PC-9 (cell line): ENCODE data around the gene ISOC2. TPM values are rescaled to one million over a fixed set of nuclear protein-coding genes. Genes with fewer than 3 reads are reported as not detected.

Experiments
- BruUV-seq: library from RNA; stranded (reverse); fragments of 400-500 nt; replicated peaks from 2 replicates; lab custom pipeline; 2021; lab: Mats Ljungman, UMichigan
- CTCF ChIA-PET: fragments of 300-600 bp; sonication (Branson Sonifier 250); formaldehyde crosslinking; loops from one replicate; lab custom pipeline; 2022; ENCODE audit warnings: antibody characterized with exemption; lab: Charles Lee
- POLR2A ChIA-PET: fragments of 300-600 bp; sonication (Branson Sonifier 250); formaldehyde crosslinking; loops from one replicate; lab custom pipeline; 2022; ENCODE audit warnings: antibody characterized with exemption; ENCODE audit not compliant: unreplicated experiment; lab: Charles Lee
- DNase-seq, 2 experiments: peaks; one replicate each; pipeline versions ENCODE4 v3.0.0 to v3.0.0-alpha.2; 2015 to 2022; ENCODE audit warnings: mixed read lengths in 1 of 2
- H2AFZ ChIP-seq: fragments of 200-600 bp; sonication (generic); 2 replicates; pipeline ENCODE4 v1.8.1; 2017; ENCODE audit warnings: antibody characterized with exemption
- H3F3A ChIP-seq: fragments of 200-600 bp; sonication (generic); 2 replicates; pipeline ENCODE4 v1.8.1; 2017; ENCODE audit warnings: antibody characterized with exemption, mild to moderate bottlenecking, low read depth; ENCODE audit not compliant: insufficient read depth
- H3K27ac ChIP-seq: fragments of 200-600 bp; sonication (generic); 2 replicates; pipeline ENCODE4 v1.6.1; 2016; ENCODE audit warnings: mixed run types
- H3K27me3 ChIP-seq: fragments of 200-600 bp; sonication (generic); 2 replicates; pipeline ENCODE4 v1.6.1; 2016; ENCODE audit warnings: low read depth, mixed run types; ENCODE audit not compliant: insufficient read depth
- H3K36me3 ChIP-seq: fragments of 200-600 bp; sonication (generic); 2 replicates; pipeline ENCODE4 v1.6.1; 2016; ENCODE audit warnings: low read depth, mixed run types
- H3K4me1 ChIP-seq: fragments of 200-600 bp; sonication (generic); replicated peaks from 2 replicates; pipeline ENCODE4 v1.6.1; 2016; ENCODE audit warnings: mixed run types; ENCODE audit not compliant: insufficient read depth
- H3K4me2 ChIP-seq: fragments of 200-600 bp; sonication (generic); 2 replicates; pipeline ENCODE4 v1.6.1; 2017; ENCODE audit warnings: mixed run types
- H3K4me3 ChIP-seq: fragments of 200-600 bp; sonication (generic); 2 replicates; pipeline ENCODE4 v1.6.1; 2016; ENCODE audit warnings: mixed run types
- H3K79me2 ChIP-seq: fragments of 200-600 bp; sonication (generic); 2 replicates; pipeline ENCODE4 v1.6.1; 2017; ENCODE audit warnings: low read depth, mixed run types
- H3K9me2 ChIP-seq: fragments of 200-600 bp; sonication (generic); 2 replicates; pipeline ENCODE4 v1.8.1; 2017; ENCODE audit warnings: mild to moderate bottlenecking; ENCODE audit not compliant: insufficient read depth
- H3K9me3 ChIP-seq: fragments of 200-600 bp; sonication (generic); 2 replicates; pipeline ENCODE4 v1.8.1; 2016; ENCODE audit warnings: low read depth; ENCODE audit not compliant: insufficient read depth
- H4K20me1 ChIP-seq: fragments of 200-600 bp; sonication (generic); 2 replicates; pipeline ENCODE4 v1.8.1; 2017; ENCODE audit not compliant: insufficient read depth
- EZH2 ChIP-seq: fragments of 200-600 bp; sonication (generic); IDR thresholded peaks from 2 replicates; pipeline ENCODE4 v1.8.0; 2017; ENCODE audit warnings: antibody characterized with exemption, low read depth
- intact Hi-C: fragments of 100-400 bp; cut with micrococcal nuclease; formaldehyde crosslinking; loops from one replicate; pipeline ENCODE4 v1.10.0; 2022; ENCODE audit not compliant: unreplicated experiment
- total RNA-seq: library from RNA; stranded (reverse); gene quantifications from 2 replicates; pipeline ENCODE4 v1.2.3, GENCODE V29; 2021
- TF ChIP-seq, protein P1 (sequence below): fragments of 200-600 bp; sonication (generic); conservative IDR thresholded peaks from 2 replicates; pipeline ENCODE4 v1.6.1; 2017; ENCODE audit warnings: mixed run types, antibody characterized with exemption, mild to moderate bottlenecking, moderate library complexity

ISOC2 gene
- total RNA-seq, 1 experiment from 2014 or later, result 92.4 TPM

GRCh38 chr19:55441692-55442321 is 19.6 kb downstream of the ISOC2 start:
- peaks cover 13% of the 10 kb centered on the region for H3F3A ChIP-seq

GRCh38 chr19:55441319-55441691 is 20.1 kb downstream of the ISOC2 start:
- DNase-seq, result no peak
- H3K4me3 ChIP-seq, result no peak overlapping the region
- ChIA-PET CTCF (no interaction called here), POLR2A (no interaction called here)
- intact Hi-C loops, result no loop called here
- H2AFZ ChIP-seq, result no peak overlapping the region
- H3K4me1 ChIP-seq, result no peaks in the 10 kb centered on the region
- H3F3A ChIP-seq, result peaks cover 11% of the 10 kb centered on the region
- no peak overlapping the region for H3K4me2 ChIP-seq
- H3K27me3 ChIP-seq, result peaks cover 42% of the 10 kb centered on the region
- H3K27ac ChIP-seq, result no peak overlapping the region
- H3K9me3 ChIP-seq, result no peaks in the 10 kb centered on the region
- no peaks in the 10 kb centered on the region for H3K79me2 ChIP-seq
- TF ChIP-seq, protein P1, sequence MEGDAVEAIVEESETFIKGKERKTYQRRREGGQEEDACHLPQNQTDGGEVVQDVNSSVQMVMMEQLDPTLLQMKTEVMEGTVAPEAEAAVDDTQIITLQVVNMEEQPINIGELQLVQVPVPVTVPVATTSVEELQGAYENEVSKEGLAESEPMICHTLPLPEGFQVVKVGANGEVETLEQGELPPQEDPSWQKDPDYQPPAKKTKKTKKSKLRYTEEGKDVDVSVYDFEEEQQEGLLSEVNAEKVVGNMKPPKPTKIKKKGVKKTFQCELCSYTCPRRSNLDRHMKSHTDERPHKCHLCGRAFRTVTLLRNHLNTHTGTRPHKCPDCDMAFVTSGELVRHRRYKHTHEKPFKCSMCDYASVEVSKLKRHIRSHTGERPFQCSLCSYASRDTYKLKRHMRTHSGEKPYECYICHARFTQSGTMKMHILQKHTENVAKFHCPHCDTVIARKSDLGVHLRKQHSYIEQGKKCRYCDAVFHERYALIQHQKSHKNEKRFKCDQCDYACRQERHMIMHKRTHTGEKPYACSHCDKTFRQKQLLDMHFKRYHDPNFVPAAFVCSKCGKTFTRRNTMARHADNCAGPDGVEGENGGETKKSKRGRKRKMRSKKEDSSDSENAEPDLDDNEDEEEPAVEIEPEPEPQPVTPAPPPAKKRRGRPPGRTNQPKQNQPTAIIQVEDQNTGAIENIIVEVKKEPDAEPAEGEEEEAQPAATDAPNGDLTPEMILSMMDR, result no peak
- TF ChIP-seq EZH2, result no peak
- H3K9me2 ChIP-seq, result no peaks in the 10 kb centered on the region
- H3K36me3 ChIP-seq, result no peaks in the 10 kb centered on the region
- no peaks in the 10 kb centered on the region; the same call in 1 of the 2 replicates for H4K20me1 ChIP-seq
- BruUV-seq, result no TSS peak

More at GRCh38 chr19:55441692-55442321, 19.6 kb downstream of the ISOC2 start:
- no peak overlapping the region for H3K4me2 ChIP-seq
- no peaks in the 10 kb centered on the region for H3K4me1 ChIP-seq
- H3K4me3 ChIP-seq, result no peak overlapping the region
- no peaks in the 10 kb centered on the region for H3K36me3 ChIP-seq
- no peaks in the 10 kb centered on the region for H3K9me3 ChIP-seq
- intact Hi-C loops, result no loop called here
- no peak overlapping the region for H2AFZ ChIP-seq
- no peaks in the 10 kb centered on the region; the same call in 1 of the 2 replicates for H4K20me1 ChIP-seq
- H3K79me2 ChIP-seq, result no peaks in the 10 kb centered on the region
- POLR2A ChIA-PET, result no interaction called here
- CTCF ChIA-PET, result no interaction called here
- no peak overlapping the region for H3K27ac ChIP-seq
- BruUV-seq, result no TSS peak
- no peak for DNase-seq
- peaks cover 46% of the 10 kb centered on the region for H3K27me3 ChIP-seq
- H3K9me2 ChIP-seq, result no peaks in the 10 kb centered on the region
- TF ChIP-seq EZH2, result no peak
- TF ChIP-seq, protein P1, result no peak

DNA sequence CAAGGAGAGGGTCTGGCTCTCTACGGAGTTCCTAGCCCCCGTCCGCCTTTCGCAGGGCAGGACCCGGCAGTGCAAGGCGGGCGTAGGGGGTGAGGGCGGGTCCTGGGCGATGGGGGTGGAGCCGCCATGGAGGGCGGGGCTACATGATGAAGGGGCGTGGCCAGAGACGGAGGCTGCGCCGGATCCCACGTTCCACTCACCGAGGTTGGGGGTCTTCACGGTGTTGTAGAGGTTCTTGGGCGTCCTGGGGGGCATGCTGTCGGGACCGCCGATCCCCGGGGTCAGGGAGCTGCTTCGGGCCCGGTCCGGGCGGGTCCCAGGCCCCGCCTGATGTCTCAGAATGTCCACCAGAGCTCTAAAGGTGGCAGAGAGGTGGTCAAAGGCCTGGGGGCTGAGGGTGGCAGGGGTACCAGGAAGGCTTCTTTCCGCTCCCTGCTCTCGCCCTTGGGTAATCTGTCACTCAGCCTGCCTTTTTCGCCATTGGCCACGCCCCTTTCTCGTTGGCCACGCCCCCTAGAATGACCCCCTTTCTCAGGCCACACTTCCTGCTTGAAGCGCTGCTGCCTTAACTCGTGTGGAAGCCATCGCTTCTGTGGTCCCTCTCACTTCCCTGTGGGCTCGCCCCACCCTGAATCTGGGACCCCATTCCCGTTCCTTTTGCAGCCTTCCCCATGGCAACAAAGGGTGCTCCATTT is 20.9 kb downstream of the ISOC2 start:
- no peak overlapping the region for H3K4me3 ChIP-seq
- H3K9me3 ChIP-seq, result no peaks in the 10 kb centered on the region
- H3K9me2 ChIP-seq, result no peaks in the 10 kb centered on the region
- H3K4me2 ChIP-seq, result no peak overlapping the region
- H2AFZ ChIP-seq, result no peak overlapping the region
- no peaks in the 10 kb centered on the region for H3K79me2 ChIP-seq
- H4K20me1 ChIP-seq, result no peaks in the 10 kb centered on the region; the same call in 1 of the 2 replicates
- TF ChIP-seq, protein P1, result no peak
- no peak for TF ChIP-seq EZH2
- H3K27ac ChIP-seq, result no peak overlapping the region
- H3K27me3 ChIP-seq, result peaks cover 40% of the 10 kb centered on the region
- BruUV-seq, result no TSS peak
- no peak for DNase-seq
- ChIA-PET CTCF (no interaction called here), POLR2A (no interaction called here)
- H3F3A ChIP-seq, result peaks cover 16% of the 10 kb centered on the region
- no peaks in the 10 kb centered on the region for H3K36me3 ChIP-seq
- intact Hi-C loops, result no loop called here
- H3K4me1 ChIP-seq, result no peaks in the 10 kb centered on the region
